ENCODE results near the gene RYR1.
"Not testable (repeated sequence)": the region's sequence is repeated elsewhere in the genome, so short reads cannot be mapped to it uniquely, and the experiment has no call there.

Gene RYR1

GRCh38 chr19:38512277-38512676 is 78.8 kb downstream of the RYR1 start:
- H4K20me1 ChIP-seq (ENCODE audit: insufficient read depth, low read length, poor library complexity, severe bottlenecking) = no peaks in the 10 kb centered on the region
- no peaks in the 10 kb centered on the region for H3K9me3 ChIP-seq (ENCODE audit: insufficient read depth, low read depth, low read length)
- no peaks in the 10 kb centered on the region for H3K27me3 ChIP-seq (ENCODE audit: insufficient read depth, low read length, poor library complexity, severe bottlenecking)
- no peak overlapping the region for H3K4me2 ChIP-seq (ENCODE audit: low read depth, low read length, poor library complexity, severe bottlenecking)
- no peaks in the 10 kb centered on the region for H3K9me2 ChIP-seq (replicated peaks; ENCODE audit: low read depth, low read length)
- H2AFZ ChIP-seq (ENCODE audit: low read length) = no peak overlapping the region
- no peaks in the 10 kb centered on the region for H3K36me3 ChIP-seq (ENCODE audit: insufficient read depth, low read length)
- no peaks in the 10 kb centered on the region for H3F3A ChIP-seq (ENCODE audit: low read depth)
- H3K79me2 ChIP-seq (ENCODE audit: insufficient read depth, low read length) = no peaks in the 10 kb centered on the region
- H3K9ac ChIP-seq (ENCODE audit: low read depth, low read length, poor library complexity, severe bottlenecking) = no peak overlapping the region
- TF ChIP-seq CTCF (conservative IDR thresholded peaks at IDR 0.05; ENCODE audit: low read length) = no peak
- TF ChIP-seq EZH2phosphoT487 (IDR thresholded peaks at IDR 0.05; ENCODE audit: borderline replicate concordance) = no peak
- H3K4me3 ChIP-seq (ENCODE audit: low read length, poor library complexity, severe bottlenecking) = no peak overlapping the region
- no peaks in the 10 kb centered on the region for H3K4me1 ChIP-seq (ENCODE audit: insufficient read depth, low read length, poor library complexity, severe bottlenecking)

DNA sequence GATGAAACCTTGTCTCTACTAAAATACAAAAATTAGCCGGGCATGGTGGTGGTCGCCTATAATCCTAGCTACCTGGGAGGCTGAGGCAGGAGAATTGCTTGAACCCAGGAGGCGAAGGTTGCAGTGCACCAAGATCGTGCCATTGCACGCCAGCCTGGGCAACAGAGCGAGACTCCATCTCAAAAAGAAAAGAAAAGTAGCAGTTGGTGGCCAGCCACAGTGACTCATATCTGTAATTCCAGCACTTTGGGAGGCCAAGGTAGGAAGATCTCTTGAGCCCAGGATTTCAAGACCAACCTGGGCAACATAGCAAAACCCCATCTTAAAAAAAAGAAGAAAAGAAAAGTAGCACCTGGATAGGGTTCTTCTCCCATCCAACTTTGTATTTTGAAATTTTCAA is 79.7 kb downstream of the RYR1 start:
- H3K4me2 ChIP-seq (ENCODE audit: low read depth, low read length, poor library complexity, severe bottlenecking); H2AFZ ChIP-seq (ENCODE audit: low read length); H3K9ac ChIP-seq (ENCODE audit: low read depth, low read length, poor library complexity, severe bottlenecking); H3K36me3 ChIP-seq (ENCODE audit: insufficient read depth, low read length); H3K9me3 ChIP-seq (ENCODE audit: insufficient read depth, low read depth, low read length); H3K9me2 ChIP-seq (replicated peaks; ENCODE audit: low read depth, low read length); H3K4me1 ChIP-seq (ENCODE audit: insufficient read depth, low read length, poor library complexity, severe bottlenecking); H3K4me3 ChIP-seq (ENCODE audit: low read length, poor library complexity, severe bottlenecking); H3F3A ChIP-seq (ENCODE audit: low read depth); H3K79me2 ChIP-seq (ENCODE audit: insufficient read depth, low read length); H4K20me1 ChIP-seq (ENCODE audit: insufficient read depth, low read length, poor library complexity, severe bottlenecking); H3K27me3 ChIP-seq (ENCODE audit: insufficient read depth, low read length, poor library complexity, severe bottlenecking): not testable (repeated sequence)

GRCh38 chr19:38513762-38514167 is 80.3 kb downstream of the RYR1 start:
- Histone ChIP-seq H3K4me1 (ENCODE audit: insufficient read depth, low read length, poor library complexity, severe bottlenecking) (no peaks in the 10 kb centered on the region), H4K20me1 (ENCODE audit: insufficient read depth, low read length, poor library complexity, severe bottlenecking) (no peaks in the 10 kb centered on the region), H3K4me2 (ENCODE audit: low read depth, low read length, poor library complexity, severe bottlenecking) (no peak overlapping the region), H3K27me3 (ENCODE audit: insufficient read depth, low read length, poor library complexity, severe bottlenecking) (no peaks in the 10 kb centered on the region), H3K9me3 (ENCODE audit: insufficient read depth, low read depth, low read length) (no peaks in the 10 kb centered on the region), H3K9ac (ENCODE audit: low read depth, low read length, poor library complexity, severe bottlenecking) (no peak overlapping the region), H3K4me3 (ENCODE audit: low read length, poor library complexity, severe bottlenecking) (no peak overlapping the region), H3K36me3 (ENCODE audit: insufficient read depth, low read length) (no peaks in the 10 kb centered on the region), H2AFZ (ENCODE audit: low read length) (no peak overlapping the region), H3K9me2 (replicated peaks; ENCODE audit: low read depth, low read length) (no peaks in the 10 kb centered on the region), H3K79me2 (ENCODE audit: insufficient read depth, low read length) (no peaks in the 10 kb centered on the region), H3F3A (ENCODE audit: low read depth) (no peaks in the 10 kb centered on the region)
- TF ChIP-seq CTCF (conservative IDR thresholded peaks at IDR 0.05; ENCODE audit: low read length) (no peak), EZH2phosphoT487 (IDR thresholded peaks at IDR 0.05; ENCODE audit: borderline replicate concordance) (no peak)

GRCh38 chr19:38514812-38515633 is 81.5 kb downstream of the RYR1 start:
- Histone ChIP-seq H4K20me1 (ENCODE audit: insufficient read depth, low read length, poor library complexity, severe bottlenecking) (no peaks in the 10 kb centered on the region), H3K79me2 (ENCODE audit: insufficient read depth, low read length) (no peaks in the 10 kb centered on the region), H3K36me3 (ENCODE audit: insufficient read depth, low read length) (no peaks in the 10 kb centered on the region), H3K4me1 (ENCODE audit: insufficient read depth, low read length, poor library complexity, severe bottlenecking) (no peaks in the 10 kb centered on the region), H2AFZ (ENCODE audit: low read length) (peak overlapping the region; percentile 89), H3K27me3 (ENCODE audit: insufficient read depth, low read length, poor library complexity, severe bottlenecking) (no peaks in the 10 kb centered on the region), H3K9me3 (ENCODE audit: insufficient read depth, low read depth, low read length) (no peaks in the 10 kb centered on the region), H3K4me2 (ENCODE audit: low read depth, low read length, poor library complexity, severe bottlenecking) (peak overlapping the region; percentile 1), H3K9ac (ENCODE audit: low read depth, low read length, poor library complexity, severe bottlenecking) (no peak overlapping the region), H3F3A (ENCODE audit: low read depth) (no peaks in the 10 kb centered on the region), H3K9me2 (replicated peaks; ENCODE audit: low read depth, low read length) (no peaks in the 10 kb centered on the region), H3K4me3 (ENCODE audit: low read length, poor library complexity, severe bottlenecking) (no peak overlapping the region)
- TF ChIP-seq EZH2phosphoT487 (IDR thresholded peaks at IDR 0.05; ENCODE audit: borderline replicate concordance) = no peak
- TF ChIP-seq CTCF (conservative IDR thresholded peaks at IDR 0.05; ENCODE audit: low read length) = peak; percentile 85

Data from Loucy (cell line).